ENCODE results near the gene LITAFD.
"Not testable (repeated sequence)": the region's sequence is repeated elsewhere in the genome, so short reads cannot be mapped to it uniquely, and the experiment has no call there.

LITAFD gene

DNA sequence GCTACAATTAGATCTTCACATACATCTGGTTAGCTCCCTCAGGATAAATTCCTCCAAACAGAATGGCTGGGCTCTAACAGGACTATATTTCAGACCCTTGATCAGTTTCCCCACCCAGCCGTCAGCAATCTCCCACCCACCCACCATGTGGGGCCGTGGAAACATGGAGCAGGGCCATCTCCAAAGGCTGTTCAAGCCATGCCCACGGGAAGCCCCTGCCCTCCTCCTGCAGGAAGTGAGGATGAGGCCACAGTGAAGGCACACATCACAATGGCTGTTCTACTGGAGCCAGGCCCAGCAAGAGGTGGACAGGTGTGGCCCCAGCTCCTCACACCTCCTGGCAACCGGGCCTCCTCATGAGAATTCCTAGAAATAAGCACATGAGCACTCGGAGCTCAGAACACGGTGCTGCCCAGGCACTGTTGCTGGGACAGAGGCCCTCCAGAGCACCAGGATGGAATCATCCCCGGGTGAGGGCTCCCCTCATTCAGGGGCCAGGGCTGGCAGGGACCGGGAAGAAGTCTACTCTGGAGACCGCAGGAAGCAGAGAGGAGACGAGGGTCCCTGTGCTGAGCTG is at the start of gene LITAFD:
TSS of gene LITAFD (plus strand) at position 311 of the 577 bp plus-strand sequence. CDS start 2,005 bp downstream, outside the sequence.
- DNase-seq: no peak

DNA sequence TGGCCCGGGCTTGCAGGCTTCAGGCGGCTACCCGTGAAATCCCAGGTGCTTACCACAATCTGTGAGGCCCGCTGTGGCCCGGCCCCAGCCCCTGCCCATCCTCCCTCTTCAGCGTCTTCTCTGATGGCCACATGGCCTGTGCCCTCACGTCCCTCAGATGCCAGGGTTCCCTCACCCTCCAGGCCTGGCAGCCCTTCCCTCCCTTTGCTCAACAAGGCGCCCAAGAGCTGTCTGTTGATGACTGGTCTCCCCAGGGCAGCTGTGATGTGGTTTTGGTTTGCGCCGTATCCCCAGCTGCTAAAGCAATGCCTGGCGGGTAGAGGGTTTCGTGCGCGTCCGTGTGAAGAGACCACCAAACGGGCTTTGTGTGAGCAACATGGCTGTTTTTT is 49.4 kb upstream of the LITAFD start:
- no peak for DNase-seq

- DNase-seq: not testable (repeated sequence)
Observed at GRCh38 chr16:8836797-8837196, 45.4 kb upstream of the LITAFD start.

DNA sequence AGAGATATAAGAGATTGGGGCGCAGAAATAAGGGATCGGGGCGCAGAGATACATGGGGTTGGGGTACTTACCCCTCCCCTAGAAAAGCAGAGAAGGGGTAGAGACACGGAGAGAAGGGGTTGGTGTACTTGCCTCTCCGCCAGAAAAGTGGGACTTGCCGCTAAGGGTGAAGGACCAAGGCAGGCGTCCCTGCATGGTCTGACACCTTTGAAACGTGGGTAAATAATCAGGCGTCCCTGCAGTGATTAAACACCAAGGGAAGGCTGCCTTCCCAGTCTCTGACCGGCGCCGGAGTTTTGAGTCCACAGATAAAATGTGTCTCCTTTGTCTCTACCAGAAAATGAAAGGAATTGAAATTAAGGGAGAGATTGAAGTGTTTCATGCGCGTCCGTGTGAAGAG is 44.6 kb upstream of the LITAFD start:
- not testable (repeated sequence) for DNase-seq

GRCh38 chr16:8842016-8842415 is 40.1 kb upstream of the LITAFD start:
- not testable (repeated sequence) for DNase-seq

GRCh38 chr16:8843296-8843695 is 38.9 kb upstream of the LITAFD start:
- DNase-seq: not testable (repeated sequence)

DNA sequence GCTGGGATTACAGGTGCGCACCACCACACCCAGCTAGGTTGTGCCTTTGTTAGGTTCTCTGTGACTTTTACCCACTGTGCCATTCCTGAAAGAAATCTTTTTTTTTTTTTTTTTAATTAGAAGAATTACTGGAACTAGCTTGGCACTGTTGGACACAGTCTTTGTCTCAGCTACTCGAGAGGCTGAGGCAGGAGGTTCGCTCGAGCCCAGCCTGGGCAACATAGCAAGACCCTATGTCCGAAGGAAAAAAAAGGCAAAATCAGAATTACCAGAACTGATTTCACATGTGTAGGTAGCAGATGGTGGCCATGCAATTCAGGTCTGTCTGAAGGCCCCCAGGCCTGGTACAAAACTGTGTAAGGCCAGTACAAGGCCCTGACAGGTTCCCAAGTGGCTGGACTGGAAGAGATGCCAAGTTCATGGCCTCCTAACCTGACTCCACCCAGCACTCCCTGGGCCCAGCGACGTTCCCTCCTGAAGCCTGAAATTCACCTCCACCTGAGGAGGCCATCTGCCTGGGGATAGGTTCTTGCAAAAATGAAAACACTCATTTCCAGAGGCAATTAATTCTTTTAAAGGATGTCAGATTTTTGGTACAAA is 36.4 kb upstream of the LITAFD start:
- no peak for DNase-seq

DNA sequence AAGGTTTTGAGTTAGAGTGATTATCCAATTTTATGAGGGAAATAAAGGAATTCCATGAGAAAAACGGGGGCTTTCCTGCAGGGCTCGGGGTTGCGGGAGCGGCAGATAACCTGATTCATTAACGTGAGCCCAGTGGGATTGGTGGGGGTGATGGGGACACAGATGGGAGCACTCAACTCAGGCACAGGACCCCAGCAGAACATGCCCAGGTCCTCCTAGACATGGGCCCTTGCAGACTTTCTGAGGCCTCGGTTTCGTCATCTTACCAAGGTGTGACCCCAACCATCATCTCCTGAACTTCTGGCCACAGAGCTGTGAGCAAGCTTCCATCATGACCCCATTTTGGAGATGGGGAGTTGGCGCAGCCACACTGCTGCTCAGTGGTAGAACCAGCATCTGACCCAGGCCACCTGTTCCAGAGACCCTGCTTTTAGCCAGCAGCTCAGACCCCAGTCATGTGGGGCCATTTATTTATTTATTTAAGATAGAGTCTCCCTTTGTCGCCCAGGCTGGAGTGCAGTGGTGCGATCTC is 35.7 kb upstream of the LITAFD start:
- no peak for DNase-seq

GRCh38 chr16:8847145-8847544 is 35.0 kb upstream of the LITAFD start:
- DNase-seq: no peak

- no peak for DNase-seq
Observed at GRCh38 chr16:8847623-8848022, 34.5 kb upstream of the LITAFD start.

GRCh38 chr16:8848231-8848938 is 33.8 kb upstream of the LITAFD start:
- no peak for DNase-seq

DNA sequence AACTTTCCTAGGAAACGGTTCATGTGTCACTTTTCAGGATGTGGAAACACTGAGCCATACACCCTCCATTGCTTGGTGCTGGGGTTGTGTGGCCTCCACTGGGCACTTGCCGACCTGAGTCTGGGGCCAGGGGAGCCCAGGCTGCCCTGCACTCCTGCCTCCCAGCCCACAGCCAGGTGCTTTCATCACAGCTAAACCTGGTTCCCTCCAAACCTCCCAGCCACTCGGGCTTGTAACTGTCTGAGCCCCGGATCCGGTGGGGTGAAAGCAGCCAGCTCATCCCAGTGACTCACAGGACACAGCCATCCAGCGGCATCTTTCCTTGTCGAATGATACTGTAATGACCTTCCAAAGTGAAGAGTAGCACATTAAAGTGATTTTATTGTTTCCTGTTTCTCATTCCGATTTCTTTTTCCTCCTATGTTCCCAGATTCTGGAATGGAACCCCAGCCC is 33.2 kb upstream of the LITAFD start:
- no peak for DNase-seq

DNA sequence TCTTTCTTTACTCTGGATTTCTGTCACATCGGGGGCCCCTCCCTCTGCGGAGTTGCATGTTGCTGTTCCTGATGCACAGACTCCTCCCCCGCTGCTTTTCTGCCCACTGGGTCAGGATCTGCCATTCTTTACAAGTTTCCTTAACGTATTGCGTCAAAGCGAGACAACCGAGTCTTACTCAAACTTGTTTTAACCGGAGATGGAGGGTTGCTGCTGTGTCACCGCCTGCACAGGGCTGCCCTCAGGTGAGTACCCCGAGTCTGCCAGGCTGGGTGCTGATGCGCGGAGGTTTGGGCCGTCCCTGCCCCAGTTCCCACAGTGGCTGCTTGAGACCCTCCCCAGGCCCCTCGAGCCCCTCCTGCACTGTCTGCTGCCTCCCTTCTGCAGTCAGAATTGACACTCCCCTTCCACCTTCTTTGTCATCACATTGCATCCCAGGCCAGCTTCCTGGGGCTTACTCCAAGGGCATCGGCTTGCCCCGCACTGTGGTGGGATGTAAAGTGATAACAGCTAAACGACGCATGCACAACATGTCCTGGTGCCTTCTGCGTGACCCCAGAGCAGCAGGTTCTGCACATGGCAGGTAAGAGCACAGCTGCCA is 32.6 kb upstream of the LITAFD start:
- DNase-seq: no peak

DNA sequence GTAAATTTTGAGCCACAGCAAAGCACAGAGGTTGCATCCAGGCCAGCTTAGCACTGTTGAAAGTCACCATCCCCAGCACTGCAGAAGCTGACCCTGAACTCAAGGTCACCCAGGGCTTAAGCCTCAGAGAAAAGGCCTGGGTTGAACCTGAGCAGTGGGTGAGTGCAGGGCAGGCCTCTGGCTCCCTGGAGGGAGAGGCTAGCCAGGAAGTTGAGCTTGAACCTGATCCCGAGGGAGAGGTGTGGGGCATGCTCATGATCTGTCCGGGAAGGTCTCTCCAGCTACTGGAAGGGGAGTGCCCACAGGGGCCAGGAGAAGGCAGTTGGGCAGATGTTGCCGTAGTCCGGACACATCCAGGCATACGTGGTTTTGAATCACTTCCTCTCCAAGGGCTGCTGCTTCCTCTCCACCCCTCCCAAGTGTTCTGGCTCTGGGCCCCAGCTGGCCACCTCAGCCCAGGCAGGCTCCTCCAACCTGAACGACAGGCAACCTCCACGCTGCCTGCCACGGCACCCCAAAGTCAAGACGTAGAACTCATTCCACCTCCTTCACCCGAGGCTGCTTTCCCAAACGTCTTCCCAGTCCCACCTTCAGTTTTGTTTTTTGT is 31.8 kb upstream of the LITAFD start:
- DNase-seq: no peak

DNA sequence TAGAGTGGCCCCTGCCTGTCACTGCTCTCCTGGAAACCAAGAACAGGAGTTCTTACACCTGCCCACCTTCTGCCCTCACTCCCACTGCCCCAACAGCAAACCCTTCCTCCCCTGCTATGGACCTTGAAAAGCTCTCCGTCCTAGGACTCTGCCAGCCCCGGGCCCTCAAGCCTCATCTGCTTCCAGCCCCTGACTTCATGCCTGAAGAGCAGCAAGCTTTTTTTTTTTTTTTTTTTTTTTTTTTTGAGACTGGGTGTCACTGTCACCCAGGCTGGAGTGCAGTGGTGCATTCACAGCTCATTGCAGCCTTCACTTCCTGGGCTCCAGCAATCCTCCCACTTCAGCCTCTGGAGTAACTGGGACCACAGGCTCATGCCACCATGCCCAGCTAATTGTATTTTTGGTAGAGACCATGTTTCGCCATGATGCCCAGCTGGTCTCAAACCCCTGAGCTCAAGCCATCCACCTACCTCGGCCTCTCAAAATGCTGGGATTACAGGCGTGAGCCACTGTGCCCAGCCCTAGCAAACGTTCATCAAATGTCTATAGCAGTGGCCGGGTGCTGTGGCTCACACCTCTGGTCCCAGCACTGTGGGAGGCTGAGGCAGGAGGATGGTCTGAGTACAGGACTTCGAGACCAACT is 30.3 kb upstream of the LITAFD start:
- no peak for DNase-seq

DNA sequence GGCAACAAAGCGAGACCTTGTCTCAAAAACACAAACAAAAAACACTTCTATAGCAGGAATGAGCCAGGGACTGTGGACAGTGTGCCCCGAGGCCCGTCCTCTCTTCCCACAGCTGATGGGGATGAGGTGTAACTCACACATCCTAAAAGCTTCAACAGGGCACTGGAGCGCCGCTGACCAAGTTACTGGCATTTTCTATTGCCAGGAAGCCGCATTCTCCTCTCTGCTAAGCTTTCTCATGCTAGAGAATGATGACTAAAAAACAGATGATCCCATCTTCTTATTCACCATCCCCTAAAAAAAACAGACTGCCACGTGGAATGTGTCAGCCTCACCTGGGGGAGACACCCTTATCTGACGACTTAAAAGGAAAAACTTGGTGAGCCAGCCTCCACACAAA is 29.6 kb upstream of the LITAFD start:
- no peak for DNase-seq

DNA sequence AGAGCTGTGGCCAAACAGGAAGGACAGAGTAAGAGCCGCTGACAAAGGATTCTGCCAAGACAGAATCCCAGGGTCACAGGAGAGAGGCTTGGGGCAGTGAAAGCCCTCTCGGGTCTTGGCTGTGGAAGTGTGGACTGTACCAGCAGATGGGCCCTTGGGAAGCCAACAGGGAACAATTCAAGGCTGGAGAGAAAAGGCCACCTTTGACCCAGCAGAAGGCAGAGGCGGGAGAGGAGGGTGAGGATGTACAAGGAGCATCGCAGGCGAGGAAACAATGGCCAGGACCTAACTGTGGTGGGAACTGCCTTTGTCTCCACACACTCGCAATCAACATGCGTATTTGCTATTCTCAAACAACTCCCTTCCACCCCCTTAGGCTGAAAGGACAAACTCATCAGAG is 29.0 kb upstream of the LITAFD start:
- no peak for DNase-seq

GRCh38 chr16:8853611-8854010 is 28.5 kb upstream of the LITAFD start:
- no peak for DNase-seq

- no peak for DNase-seq
Observed at GRCh38 chr16:8854298-8854948, 27.7 kb upstream of the LITAFD start.

DNA sequence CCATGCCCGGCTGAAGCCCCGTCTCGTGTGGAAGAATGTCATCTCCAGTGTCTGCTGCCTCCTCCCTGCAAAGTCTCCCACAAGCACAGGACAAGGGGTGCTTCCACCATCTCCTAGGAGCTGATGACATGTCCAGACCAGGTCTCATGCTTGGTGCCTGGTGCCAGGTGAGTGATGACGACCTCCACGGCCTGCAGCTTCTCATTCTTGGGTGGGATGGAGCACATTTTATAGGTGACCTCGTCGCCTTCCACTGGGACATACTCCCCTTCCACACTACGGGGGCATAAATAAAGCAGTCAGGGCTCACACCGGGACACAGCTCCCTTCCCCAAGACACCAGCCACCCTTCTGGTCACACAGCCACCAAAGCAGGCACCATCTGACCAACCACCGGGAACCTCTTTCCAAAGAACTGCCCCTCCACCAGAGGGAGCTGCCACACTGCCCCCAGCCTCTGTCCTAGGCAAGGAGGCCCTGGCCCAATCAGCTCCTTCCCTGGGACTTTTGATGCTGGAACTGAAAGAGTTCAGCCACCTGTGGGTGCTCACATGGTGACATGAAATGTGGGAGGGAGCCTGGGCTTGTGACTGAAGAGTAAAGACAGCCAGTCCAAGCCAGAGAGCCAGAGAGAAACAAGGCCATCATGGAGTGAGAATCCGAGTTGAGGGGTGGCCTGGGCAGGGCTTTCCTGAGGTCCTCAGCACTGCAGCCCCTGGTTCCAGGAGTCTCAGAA is 26.9 kb upstream of the LITAFD start:
- DNase-seq: no peak

- DNase-seq: no peak
Observed at GRCh38 chr16:8855972-8856371, 26.2 kb upstream of the LITAFD start.

Data from activated CD4-positive, alpha-beta T cell treated with anti-CD3 and anti-CD28 coated beads for 1 hour (primary cell).